HG02870 (cell line): Measurements from ENCODE around the gene PAAF1.

Source experiments
- ATAC-seq: cut with Tn5 transposase; IDR thresholded peaks from one replicate; pipeline ENCODE4 v1.9.1; 2021; ENCODE audit warnings: mild to moderate bottlenecking, moderate library complexity; ENCODE audit not compliant: unreplicated experiment

The PAAF1 gene

GRCh38 chr11:73876424-73877310 is at the start of gene PAAF1, which contains the start of gene COA4:
Gene PAAF1, plus strand, starts transcription at chr11:73876999. Its CDS starts 23 bp downstream, at chr11:73877022.
Gene COA4, minus strand, starts transcription at chr11:73876846. Its CDS starts 3,468 bp downstream, at chr11:73873378.
- peak; percentile 96 for ATAC-seq

GRCh38 chr11:73830261-73830660 is 46.5 kb upstream of the PAAF1 start:
- ATAC-seq = no peak

GRCh38 chr11:73833067-73833466 is 43.7 kb upstream of the PAAF1 start:
- ATAC-seq = no peak

GRCh38 chr11:73838443-73839122 is 38.2 kb upstream of the PAAF1 start:
- ATAC-seq = no peak

GRCh38 chr11:73839123-73839457 is 37.7 kb upstream of the PAAF1 start:
- ATAC-seq = no peak

GRCh38 chr11:73851046-73851764 is 25.6 kb upstream of the PAAF1 start:
- no peak for ATAC-seq

GRCh38 chr11:73852049-73852448 is 24.8 kb upstream of the PAAF1 start:
- no peak for ATAC-seq

- no peak for ATAC-seq
Measured at GRCh38 chr11:73854680-73855079, 22.1 kb upstream of the PAAF1 start.

- no peak for ATAC-seq
Measured at GRCh38 chr11:73856031-73856567, 20.7 kb upstream of the PAAF1 start.

- no peak for ATAC-seq
Measured at GRCh38 chr11:73859671-73860070, 17.1 kb upstream of the PAAF1 start.

- ATAC-seq = no peak
Measured at GRCh38 chr11:73860202-73860601, 16.6 kb upstream of the PAAF1 start.

GRCh38 chr11:73862986-73863385 is 13.8 kb upstream of the PAAF1 start:
- ATAC-seq = no peak

GRCh38 chr11:73866095-73866579 is 10.7 kb upstream of the PAAF1 start:
- ATAC-seq = no peak

GRCh38 chr11:73866586-73866996 is 10.2 kb upstream of the PAAF1 start:
- no peak for ATAC-seq

GRCh38 chr11:73869332-73869949 is 7.4 kb upstream of the PAAF1 start:
- no peak for ATAC-seq

- no peak for ATAC-seq
Measured at GRCh38 chr11:73870261-73870660, 6.5 kb upstream of the PAAF1 start.

- no peak for ATAC-seq
Measured at GRCh38 chr11:73872749-73873357, 3.9 kb upstream of the PAAF1 start.

GRCh38 chr11:73875380-73875779 is 1.4 kb upstream of the PAAF1 start:
- ATAC-seq = no peak

- ATAC-seq = no peak
Measured at GRCh38 chr11:73875840-73876239, 959 bp upstream of the PAAF1 start.

- ATAC-seq = no peak
Measured at GRCh38 chr11:73878771-73879170, 2.0 kb downstream of the PAAF1 start.
